Heart left ventricle (tissue), 16 donors: ENCODE data around the gene NSUN2. TPM values are rescaled to one million over a fixed set of nuclear protein-coding genes. Genes with fewer than 3 reads are reported as not detected.

ENCODE experiments used
- ATAC-seq, 4 donors: fragments of 200-7000 bp; cut with Tn5 transposase; one replicate each; pipeline ENCODE4 v1.9.1; 2020 to 2022; ENCODE audit warnings: moderate library complexity in 4 of 4, mild to moderate bottlenecking in 3 of 4, moderate number of reproducible peaks in 1 of 4
- DNase-seq, 5 donors: peaks; one replicate each; pipeline ENCODE4 v3.0.0-alpha.2; 2020
- H3K27ac ChIP-seq, 12 donors: fragments of 200-600 bp; sonication (generic) in 4 of 12; one replicate each; pipeline versions ENCODE4 v1.5.0 to v1.8.0; 2016 to 2022; ENCODE audit warnings: mild to moderate bottlenecking in 2 of 12
- H3K27me3 ChIP-seq, 9 donors: fragments of 200-600 bp; sonication (generic) in 2 of 9; one replicate each; pipeline versions ENCODE4 v1.5.1 to v1.8.0; 2016 to 2022; ENCODE audit warnings: mild to moderate bottlenecking in 3 of 9
- H3K36me3 ChIP-seq, 9 donors: fragments of 200-600 bp; sonication (generic) in 2 of 9; one replicate each; pipeline versions ENCODE4 v1.5.0 to v1.8.0; 2018 to 2022; ENCODE audit warnings: mild to moderate bottlenecking in 2 of 9
- H3K4me1 ChIP-seq, 12 donors: fragments of 200-600 bp; sonication (generic) in 4 of 12; one replicate each; pipeline versions ENCODE4 v1.5.0 to v1.8.0; 2016 to 2022; ENCODE audit warnings: mild to moderate bottlenecking in 3 of 12
- H3K4me3 ChIP-seq, 12 donors: fragments of 200-600 bp; sonication (generic) in 4 of 12; one replicate each; pipeline versions ENCODE4 v1.5.0 to v1.8.0; 2017 to 2022; ENCODE audit warnings: mild to moderate bottlenecking in 9 of 12, moderate library complexity in 4 of 12
- H3K9me3 ChIP-seq, 12 donors: fragments of 200-600 bp; sonication (generic) in 4 of 12; one replicate each; pipeline versions ENCODE4 v1.5.0 to v1.8.0; 2016 to 2022; ENCODE audit warnings: mild to moderate bottlenecking in 1 of 12
- CTCF ChIP-seq, 12 donors: fragments of 200-600 bp; sonication (generic) in 4 of 12; IDR thresholded peaks; one replicate each; pipeline versions ENCODE4 v1.5.0 to v1.8.0; 2018 to 2022; ENCODE audit warnings: antibody characterized with exemption in 12 of 12, mild to moderate bottlenecking in 5 of 12
- POLR2A ChIP-seq, 2 donors: fragments of 450-650 bp; IDR thresholded peaks; one replicate each; pipeline ENCODE4 v1.6.1; 2017; ENCODE audit warnings: antibody characterized with exemption in 2 of 2, mild to moderate bottlenecking in 2 of 2, moderate library complexity in 2 of 2
- WGBS, 4 donors: extraction: QIAGEN DNeasy Blood & Tissue Kit in 2 of 4; methylation state at CpG; one replicate each; pipeline versions ENCODE4 v1.1.5 to v1.1.7; 2013 to 2018; 5-methylcytosine and 5-hydroxymethylcytosine counted together
- intact Hi-C, 10 donors: fragments of 100-400 bp; cut with DNase I; formaldehyde crosslinking; loops; one replicate each; pipeline versions ENCODE4 v1.11.1 to v1.14.2; 2022
- polyA plus RNA-seq, 2 donors: library from polyadenylated mRNA; stranded (reverse); fragments of 200-250 nt; gene quantifications; one replicate each; pipeline ENCODE4 v1.2.3, GENCODE V29; 2013
- total RNA-seq, 9 donors: library from RNA; depleted of rRNA in 2 of 9; stranded (reverse); fragments of >200 nt in 2 of 9; fragmentation: NEBNext Ultra II Directional in 3 of 9; extraction: Animal tissue kit (Norgen Biotek cat#: 25700) in 3 of 9; gene quantifications; one replicate each; pipeline versions ENCODE4 v1.1.0 to v1.2.4, GENCODE V29; 2016 to 2023
- donor health status: ischemic (EF 13 %, LVEDD 7.1; RV severe dilation, severe dysfunction).
- donor health status: healthy with polysubstance abuse.
- donor health status: DM: no; HTN: yes; CAD: no.
- donor health status: DM: no; HTN: no; CAD: no.
- donor health status: ischemic (EF 25% LVEDD 6.9; RV normal size, moderate dysfunction).
- donor health status: ischemic (EF 25% LVEDD 5.7; RV mildly dilated, moderate dysfunction).
- donor health status: healthy.
- donor health status: DM: yes; HTN: yes; CAD: no.
- donor health status: ischemic (EF 35%, LVEDD 5.7; RV mildly dilated, moderate dysfunction).
- donor health status: nonischemic (EF 11% LVEDD 7.7; RV severe dilation, severe dysfunction).
- donor health status: DM: yes; HTN: yes; CAD: no.
- donor health status: PGD.
- donor health status: ischemic (EF 29% LVEDD 5.4; RV normal size, mild dysfunction).
- donor health status: nonischemic (EF 23%, LVEDD 6.1; RV moderate dilation, normal function).

The NSUN2 gene
- total and polyA plus RNA-seq, 11 donors = 21.9 to 42.7 (median 34.0) TPM

GRCh38 chr5:6578676-6579343 lies 54.0 kb downstream of the NSUN2 start:
- Histone ChIP-seq H3K4me3 (no peak overlapping the region), H3K36me3 (no peaks in the 10 kb centered on the region), H3K27ac (no peak overlapping the region), H3K9me3 (no peaks in the 10 kb centered on the region), H3K4me1 (peaks cover 0 to 25% (median 5%) of the 10 kb centered on the region in 12 donors), H3K27me3 (peaks cover 0 to 25% (median 0%) of the 10 kb centered on the region in 9 donors)
- intact Hi-C loops = loop anchor here in 6 of 10 donors (5.0 to 10.0 kb wide), 6 partner anchors 204 to 1087 kb away; partner anchors contain the start of gene MED10 (in 1 of the 6)
- TF ChIP-seq POLR2A (IDR thresholded peaks at IDR 0.05) (no peak), CTCF (IDR thresholded peaks at IDR 0.05) (no peak)
- no peak for ATAC-seq
- 74 to 83% (median 80%) methylated on average over 12 to 14 of the region's 14 CpGs for WGBS, 4 donors
- DNase-seq = no peak

GRCh38 chr5:6576861-6577501 lies 55.9 kb downstream of the NSUN2 start:
- ATAC-seq (peak in 2 of 4 donors; percentile 45 to 53), DNase-seq (no peak)
- 55 to 77% (median 72%) methylated on average over 5 of the region's 5 CpGs for WGBS, 4 donors
- TF ChIP-seq CTCF (IDR thresholded peaks at IDR 0.05) = peak; percentile 26 to 63 (median 49)
- TF ChIP-seq POLR2A (IDR thresholded peaks at IDR 0.05) = no peak
- H3K4me1 ChIP-seq = peaks cover 0 to 16% (median 4%) of the 10 kb centered on the region in 12 donors
- H3K27me3 ChIP-seq = peaks cover 0 to 7% (median 0%) of the 10 kb centered on the region in 9 donors
- no peaks in the 10 kb centered on the region for H3K36me3 ChIP-seq
- H3K27ac ChIP-seq = no peak overlapping the region
- H3K4me3 ChIP-seq = no peak overlapping the region
- intact Hi-C loops = loop anchor here in 6 of 10 donors (5.0 to 10.0 kb wide), 6 partner anchors 202 to 1085 kb away; partner anchors contain the start of gene MED10 (in 1 of the 6)
- no peaks in the 10 kb centered on the region for H3K9me3 ChIP-seq

DNA sequence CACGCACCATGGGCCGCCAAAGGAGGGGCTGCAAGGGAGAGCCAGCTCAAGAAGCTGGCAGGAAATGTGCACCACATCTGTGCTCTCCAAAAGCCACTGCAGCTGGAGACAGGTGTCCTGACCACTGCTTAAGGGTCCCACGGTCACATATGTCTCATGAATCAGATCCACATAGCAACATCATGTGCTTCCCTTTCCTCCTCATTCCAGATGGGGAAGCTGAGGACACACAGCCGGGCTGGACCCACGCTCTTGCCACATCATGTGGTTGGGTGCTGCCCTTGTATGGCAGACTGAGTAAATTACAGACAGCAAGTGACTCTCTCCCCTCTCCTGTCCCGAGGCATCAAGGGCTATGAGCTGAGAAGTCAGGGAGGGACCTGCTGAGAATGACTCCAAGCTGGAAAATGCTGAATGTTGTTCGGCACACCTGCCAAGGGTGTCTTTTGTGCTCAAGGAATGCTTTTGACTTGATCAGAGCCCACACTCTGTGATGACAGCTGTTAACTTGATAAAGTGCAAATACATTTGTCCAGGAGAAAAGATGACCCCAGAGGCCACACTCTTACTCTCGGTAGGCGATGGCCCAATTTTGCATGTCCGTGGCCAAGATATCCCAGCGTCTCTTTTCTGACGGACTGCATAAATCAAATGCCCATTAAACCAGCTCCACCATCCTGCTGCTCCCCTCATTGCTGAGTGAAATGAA lies 58.2 kb downstream of the NSUN2 start:
- no peaks in the 10 kb centered on the region for H3K36me3 ChIP-seq
- H3K27ac ChIP-seq = no peak overlapping the region
- DNase-seq = no peak

More for the DNA sequence above, 58.2 kb downstream of the NSUN2 start:
- intact Hi-C loops = loop anchor here in 7 of 10 donors (5.0 to 10.0 kb wide), 6 partner anchors 200 to 1082 kb away; partner anchors contain the start of gene MED10 (in 1 of the 7)
- WGBS, 4 donors = 49 to 54% (median 53%) methylated on average over 9 to 12 of the region's 12 CpGs
- TF ChIP-seq CTCF (IDR thresholded peaks at IDR 0.05) (peak in 3 of 12 donors; percentile 18 to 38 (median 25)), POLR2A (IDR thresholded peaks at IDR 0.05) (no peak)
- peak; percentile 24 to 74 (median 70) for ATAC-seq
- H3K4me3 ChIP-seq = no peak overlapping the region
- no peaks in the 10 kb centered on the region for H3K27me3 ChIP-seq
- no peaks in the 10 kb centered on the region for H3K9me3 ChIP-seq
- peaks cover 0 to 18% (median 4%) of the 10 kb centered on the region in 12 donors for H3K4me1 ChIP-seq
